ENCODE measurements around the gene KLHDC4.
"Not testable (repeated sequence)": the region's sequence is repeated elsewhere in the genome, so short reads cannot be mapped to it uniquely, and the experiment has no call there.

KLHDC4 gene

GRCh38 chr16:87742781-87743490 is 22.9 kb downstream of the KLHDC4 start:
- no peak for DNase-seq (ENCODE audit: low spot score)

- no peak for DNase-seq (ENCODE audit: low spot score)
Measured at GRCh38 chr16:87741700-87742415, 23.9 kb downstream of the KLHDC4 start.

GRCh38 chr16:87740909-87741424 is 24.8 kb downstream of the KLHDC4 start:
- DNase-seq (ENCODE audit: low spot score): no peak

- no peak for DNase-seq (ENCODE audit: low spot score)
Measured at GRCh38 chr16:87740441-87740840, 25.3 kb downstream of the KLHDC4 start.

- DNase-seq (ENCODE audit: low spot score): no peak
Measured at GRCh38 chr16:87739801-87740200, 26.0 kb downstream of the KLHDC4 start.

GRCh38 chr16:87736008-87736382 is 29.8 kb downstream of the KLHDC4 start:
- no peak for DNase-seq (ENCODE audit: low spot score)

GRCh38 chr16:87735270-87736007 is 30.3 kb downstream of the KLHDC4 start:
- DNase-seq (ENCODE audit: low spot score): no peak

- DNase-seq (ENCODE audit: low spot score): no peak
Measured at GRCh38 chr16:87734644-87735043, 31.1 kb downstream of the KLHDC4 start.

- no peak for DNase-seq (ENCODE audit: low spot score)
Measured at GRCh38 chr16:87733190-87733589, 32.6 kb downstream of the KLHDC4 start.

- no peak for DNase-seq (ENCODE audit: low spot score)
Measured at GRCh38 chr16:87731607-87732006, 34.2 kb downstream of the KLHDC4 start.

GRCh38 chr16:87729266-87729954 is 36.4 kb downstream of the KLHDC4 start:
- DNase-seq (ENCODE audit: low spot score): no peak

- no peak for DNase-seq (ENCODE audit: low spot score)
Measured at GRCh38 chr16:87728026-87728425, 37.8 kb downstream of the KLHDC4 start.

- DNase-seq (ENCODE audit: low spot score): no peak
Measured at GRCh38 chr16:87727346-87727745, 38.4 kb downstream of the KLHDC4 start.

- DNase-seq (ENCODE audit: low spot score): not testable (repeated sequence)
Measured at GRCh38 chr16:87726577-87726976, 39.2 kb downstream of the KLHDC4 start.

GRCh38 chr16:87725596-87726235 is 40.1 kb downstream of the KLHDC4 start:
- no peak for DNase-seq (ENCODE audit: low spot score)

GRCh38 chr16:87724490-87725291 is 41.1 kb downstream of the KLHDC4 start:
- DNase-seq (ENCODE audit: low spot score): no peak

GRCh38 chr16:87723226-87723623 is 42.6 kb downstream of the KLHDC4 start:
- peak; percentile 97 for DNase-seq (ENCODE audit: low spot score)

- no peak for DNase-seq (ENCODE audit: low spot score)
Measured at GRCh38 chr16:87722590-87723225, 43.1 kb downstream of the KLHDC4 start.

GRCh38 chr16:87721622-87722585 is 43.9 kb downstream of the KLHDC4 start:
- DNase-seq (ENCODE audit: low spot score): no peak
